GM12875 (cell line): ENCODE results near the gene BMP2K.
"Not testable (repeated sequence)": the region's sequence is repeated elsewhere in the genome, so short reads cannot be mapped to it uniquely, and the experiment has no call there.

Experiments used
- H3K4me3 ChIP-seq: one replicate; pipeline ENCODE4 v1.5.1; 2011; ENCODE audit warnings: low read depth, low read length, control low read depth
- TF ChIP-seq, protein P1 (sequence below): IDR thresholded peaks from 2 replicates; pipeline ENCODE4 v1.5.1; 2011; ENCODE audit warnings: low read depth, mild to moderate bottlenecking, control low read depth, inconsistent platforms, low read length, moderate library complexity, borderline replicate concordance; ENCODE audit not compliant: insufficient read depth

BMP2K gene

DNA sequence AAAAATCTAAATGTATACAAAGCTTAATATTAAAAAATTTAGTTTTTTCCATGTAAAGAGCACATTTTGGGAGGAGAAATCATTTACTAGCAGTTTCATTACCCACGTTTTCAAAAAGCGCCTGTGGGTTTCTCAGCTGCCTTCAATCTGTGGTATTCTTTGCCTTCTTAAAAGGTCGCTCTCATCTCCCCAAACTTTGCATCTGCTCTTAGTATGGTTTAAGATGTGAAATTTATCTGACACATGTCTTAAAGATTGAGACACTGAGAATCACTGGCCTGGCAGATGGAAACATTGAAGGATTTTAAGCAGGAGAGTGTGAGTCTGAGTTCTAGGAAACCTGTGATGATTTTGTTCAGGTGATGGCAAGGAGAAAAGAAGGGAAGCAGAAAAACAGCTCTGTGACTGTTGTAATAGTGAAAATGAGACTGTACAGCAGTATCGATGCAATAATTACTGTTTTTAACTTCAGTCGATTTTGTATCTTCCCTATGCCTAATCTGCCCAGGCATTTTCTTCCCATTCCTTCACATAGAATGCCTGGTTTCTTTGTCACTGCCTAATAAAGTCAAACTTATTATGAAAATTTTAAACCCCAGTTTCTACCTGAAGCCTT, 87.2 kb downstream of the BMP2K start:
- TF ChIP-seq, protein P1, sequence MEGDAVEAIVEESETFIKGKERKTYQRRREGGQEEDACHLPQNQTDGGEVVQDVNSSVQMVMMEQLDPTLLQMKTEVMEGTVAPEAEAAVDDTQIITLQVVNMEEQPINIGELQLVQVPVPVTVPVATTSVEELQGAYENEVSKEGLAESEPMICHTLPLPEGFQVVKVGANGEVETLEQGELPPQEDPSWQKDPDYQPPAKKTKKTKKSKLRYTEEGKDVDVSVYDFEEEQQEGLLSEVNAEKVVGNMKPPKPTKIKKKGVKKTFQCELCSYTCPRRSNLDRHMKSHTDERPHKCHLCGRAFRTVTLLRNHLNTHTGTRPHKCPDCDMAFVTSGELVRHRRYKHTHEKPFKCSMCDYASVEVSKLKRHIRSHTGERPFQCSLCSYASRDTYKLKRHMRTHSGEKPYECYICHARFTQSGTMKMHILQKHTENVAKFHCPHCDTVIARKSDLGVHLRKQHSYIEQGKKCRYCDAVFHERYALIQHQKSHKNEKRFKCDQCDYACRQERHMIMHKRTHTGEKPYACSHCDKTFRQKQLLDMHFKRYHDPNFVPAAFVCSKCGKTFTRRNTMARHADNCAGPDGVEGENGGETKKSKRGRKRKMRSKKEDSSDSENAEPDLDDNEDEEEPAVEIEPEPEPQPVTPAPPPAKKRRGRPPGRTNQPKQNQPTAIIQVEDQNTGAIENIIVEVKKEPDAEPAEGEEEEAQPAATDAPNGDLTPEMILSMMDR = no peak
- no peak overlapping the region for H3K4me3 ChIP-seq

- no peak overlapping the region for H3K4me3 ChIP-seq
- TF ChIP-seq, protein P1 = no peak
Observed at GRCh38 chr4:78863991-78864390, 87.8 kb downstream of the BMP2K start.

- TF ChIP-seq, protein P1 = peak; percentile 35; the same call in 1 of the 2 replicates
- H3K4me3 ChIP-seq = no peak overlapping the region
Observed at GRCh38 chr4:78864405-78865024, 88.4 kb downstream of the BMP2K start.

DNA sequence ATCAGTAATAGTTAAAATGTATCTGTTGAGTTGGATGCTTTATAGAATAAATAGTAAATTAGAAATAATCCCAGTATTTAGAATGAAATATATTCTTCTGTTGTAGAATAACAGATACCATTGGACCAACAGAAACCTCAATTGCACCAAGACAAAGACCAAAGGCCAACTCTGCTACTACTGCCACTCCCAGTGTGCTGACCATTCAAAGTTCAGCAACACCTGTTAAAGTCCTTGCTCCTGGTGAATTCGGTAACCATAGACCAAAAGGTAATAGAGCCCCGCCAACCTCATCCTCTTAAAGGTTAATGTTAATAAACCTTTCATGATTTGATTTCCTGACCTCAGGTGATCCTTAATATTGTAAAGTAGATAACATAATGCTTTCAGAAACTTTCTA, 89.3 kb downstream of the BMP2K start:
- no peak overlapping the region for H3K4me3 ChIP-seq
- TF ChIP-seq, protein P1 = no peak

GRCh38 chr4:78868712-78869111, 92.6 kb downstream of the BMP2K start:
- not testable (repeated sequence) for H3K4me3 ChIP-seq

- H3K4me3 ChIP-seq = no peak overlapping the region
- TF ChIP-seq, protein P1 = no peak
Observed at GRCh38 chr4:78870056-78870455, 93.9 kb downstream of the BMP2K start.

DNA sequence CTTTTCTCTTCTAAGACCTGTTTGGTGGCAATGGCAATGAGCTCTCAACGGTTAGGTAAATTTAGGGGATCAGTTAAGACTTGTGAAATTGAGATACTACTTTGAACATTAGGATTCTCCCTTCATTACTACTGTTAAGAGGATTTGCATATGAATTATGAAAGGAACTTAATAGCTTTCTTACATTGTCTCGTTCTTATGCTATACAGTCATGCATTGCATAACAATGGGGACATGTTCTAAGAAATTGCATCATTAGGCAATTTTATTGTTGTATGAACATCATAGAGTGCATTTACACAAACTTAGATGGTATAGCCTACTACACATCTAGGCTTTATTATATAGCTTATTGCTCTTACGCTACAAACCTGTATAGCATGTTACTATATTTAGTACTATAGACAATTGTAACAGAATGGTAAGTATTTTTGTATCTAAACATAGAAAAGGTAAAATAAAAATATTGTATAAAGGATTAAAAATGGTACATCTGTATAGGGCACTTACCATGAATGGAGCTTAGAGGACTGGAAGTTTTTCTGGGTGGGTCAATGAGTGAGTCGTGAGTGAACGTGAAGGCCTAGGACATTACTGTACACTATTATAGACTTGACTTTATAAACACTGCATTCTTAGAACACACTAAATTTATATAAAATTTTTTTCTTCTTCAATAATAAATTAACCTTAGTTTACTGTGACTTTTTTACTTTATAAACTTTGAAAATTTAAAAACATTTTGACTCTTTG, 100.6 kb downstream of the BMP2K start:
- no peak overlapping the region for H3K4me3 ChIP-seq
- TF ChIP-seq, protein P1 = no peak
